ENCODE measurements around the gene RETREG3.
A peak's percentile ranks its signal among the peaks of the same experiment; 100 is the strongest.

Gene RETREG3

DNA sequence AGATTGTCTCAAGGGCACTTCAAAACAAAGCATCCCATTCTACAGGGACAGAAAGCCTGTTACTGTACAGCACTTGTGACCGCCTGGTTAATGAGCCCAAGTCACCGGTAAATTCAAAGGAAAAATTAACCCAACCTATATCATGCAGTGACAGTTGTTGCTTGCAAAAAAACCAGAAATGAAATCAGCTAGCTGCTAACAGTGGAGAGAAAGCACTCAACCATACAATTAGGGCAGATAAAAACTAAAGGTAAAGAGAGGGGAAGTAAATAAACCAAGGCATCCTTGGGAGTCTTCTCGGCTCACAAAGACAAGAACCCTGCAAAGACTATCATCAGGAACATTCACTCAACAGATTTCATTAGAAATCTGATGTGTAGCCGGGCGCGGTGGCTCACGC, 5.9 kb downstream of the RETREG3 start:
- Histone ChIP-seq H2BK120ac (ENCODE audit: low read depth, low read length) (no peak overlapping the region), H3K18ac (ENCODE audit: low read depth in 1 of 2, low read length in 2 of 2) (no peak overlapping the region), H3K27ac (ENCODE audit: low read length, poor library complexity, severe bottlenecking) (no peak overlapping the region), H3K79me1 (replicated peaks; ENCODE audit: low read length, poor library complexity, severe bottlenecking) (peaks cover 10% of the 10 kb centered on the region), H3K36me3 (ENCODE audit: control insufficient read depth in 1 of 2, insufficient read depth in 2 of 2, low read depth in 1 of 2, low read length in 2 of 2) (no peaks in the 10 kb centered on the region), H2BK15ac (ENCODE audit: low read depth, poor library complexity, severe bottlenecking) (no peak overlapping the region), H2BK5ac (ENCODE audit: low read depth, low read length, poor library complexity, severe bottlenecking) (no peak overlapping the region), H3K4me3 (ENCODE audit: insufficient read depth in 1 of 2, low read depth in 1 of 2, low read length in 2 of 2) (no peak overlapping the region), H3K4me1 (ENCODE audit: control insufficient read depth, insufficient read depth, low read depth, low read length) (peaks cover 8% of the 10 kb centered on the region), H3K9ac (ENCODE audit: low read length) (no peak overlapping the region), H2AFZ (ENCODE audit: low read depth, low read length) (no peak overlapping the region), H3K27me3 (ENCODE audit: control insufficient read depth in 1 of 2, insufficient read depth in 1 of 2, low read length in 2 of 2) (no peaks in the 10 kb centered on the region), H3K23ac (ENCODE audit: low read length in 2 of 2) (no peak overlapping the region), H3K14ac (ENCODE audit: low read length in 2 of 2) (no peak overlapping the region), H4K91ac (ENCODE audit: low read length) (no peak overlapping the region), H2BK12ac (ENCODE audit: low read length in 2 of 2) (no peak overlapping the region), H2AK5ac (ENCODE audit: low read length, severe bottlenecking) (no peak overlapping the region), H4K8ac (ENCODE audit: low read length) (no peak overlapping the region), H3K9me3 (ENCODE audit: control insufficient read depth, low read length) (no peaks in the 10 kb centered on the region), H3K4ac (ENCODE audit: low read depth in 1 of 2, low read length in 2 of 2) (no peak overlapping the region), H3K4me2 (ENCODE audit: low read length, poor library complexity, severe bottlenecking) (no peak overlapping the region)
- no peak for DNase-seq
- over 99% methylated on average over 7 of the region's 7 CpGs for WGBS

DNA sequence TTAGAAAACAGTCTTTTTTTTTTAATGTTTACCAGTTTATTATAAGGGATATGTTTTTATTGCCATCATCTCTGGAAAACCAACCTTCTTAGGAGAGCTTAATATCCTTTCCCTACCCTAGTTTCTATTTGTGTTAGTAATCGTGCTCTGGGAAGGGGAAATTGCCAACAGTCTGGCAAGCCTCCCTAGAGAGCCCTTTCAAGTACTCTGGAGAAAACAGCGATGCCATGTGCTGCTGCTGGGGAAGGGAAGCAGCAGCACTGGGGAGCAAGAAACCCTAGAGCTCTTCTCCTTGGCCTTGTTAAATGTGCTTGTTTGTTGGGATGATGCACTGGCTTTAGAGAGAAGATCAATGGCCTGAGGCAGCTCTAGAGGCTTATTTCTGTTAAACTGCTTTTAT, 10.3 kb downstream of the RETREG3 start:
- no peak overlapping the region for H3K14ac ChIP-seq (ENCODE audit: low read length in 2 of 2)
- H3K9me3 ChIP-seq (ENCODE audit: control insufficient read depth, low read length), result no peaks in the 10 kb centered on the region
- peak overlapping the region; percentile 36 for H3K9ac ChIP-seq (ENCODE audit: low read length)
- H3K4me1 ChIP-seq (ENCODE audit: control insufficient read depth, insufficient read depth, low read depth, low read length), result no peaks in the 10 kb centered on the region
- no peak overlapping the region for H3K18ac ChIP-seq (ENCODE audit: low read depth in 1 of 2, low read length in 2 of 2)
- H3K27me3 ChIP-seq (ENCODE audit: control insufficient read depth in 1 of 2, insufficient read depth in 1 of 2, low read length in 2 of 2), result no peaks in the 10 kb centered on the region
- H3K4me2 ChIP-seq (ENCODE audit: low read length, poor library complexity, severe bottlenecking), result no peak overlapping the region
- no peak overlapping the region for H3K4ac ChIP-seq (ENCODE audit: low read depth in 1 of 2, low read length in 2 of 2)
- H3K27ac ChIP-seq (ENCODE audit: low read length, poor library complexity, severe bottlenecking), result no peak overlapping the region
- H4K91ac ChIP-seq (ENCODE audit: low read length), result no peak overlapping the region
- no peak overlapping the region for H4K8ac ChIP-seq (ENCODE audit: low read length)
- H3K36me3 ChIP-seq (ENCODE audit: control insufficient read depth in 1 of 2, insufficient read depth in 2 of 2, low read depth in 1 of 2, low read length in 2 of 2), result no peaks in the 10 kb centered on the region
- DNase-seq, result no peak
- no peak overlapping the region for H2BK12ac ChIP-seq (ENCODE audit: low read length in 2 of 2)
- peak overlapping the region in 1 of 2 experiments; percentile 59 for H3K23ac ChIP-seq (ENCODE audit: low read length in 2 of 2)
- WGBS, result 72% methylated on average over 2 of the region's 2 CpGs
- no peak overlapping the region for H2BK120ac ChIP-seq (ENCODE audit: low read depth, low read length)
- peaks cover 18% of the 10 kb centered on the region for H3K79me1 ChIP-seq (replicated peaks; ENCODE audit: low read length, poor library complexity, severe bottlenecking)
- no peak overlapping the region for H3K4me3 ChIP-seq (ENCODE audit: insufficient read depth in 1 of 2, low read depth in 1 of 2, low read length in 2 of 2)
- no peak overlapping the region for H2AFZ ChIP-seq (ENCODE audit: low read depth, low read length)
- H2BK5ac ChIP-seq (ENCODE audit: low read depth, low read length, poor library complexity, severe bottlenecking), result no peak overlapping the region
- H2BK15ac ChIP-seq (ENCODE audit: low read depth, poor library complexity, severe bottlenecking), result no peak overlapping the region
- H2AK5ac ChIP-seq (ENCODE audit: low read length, severe bottlenecking), result no peak overlapping the region

DNA sequence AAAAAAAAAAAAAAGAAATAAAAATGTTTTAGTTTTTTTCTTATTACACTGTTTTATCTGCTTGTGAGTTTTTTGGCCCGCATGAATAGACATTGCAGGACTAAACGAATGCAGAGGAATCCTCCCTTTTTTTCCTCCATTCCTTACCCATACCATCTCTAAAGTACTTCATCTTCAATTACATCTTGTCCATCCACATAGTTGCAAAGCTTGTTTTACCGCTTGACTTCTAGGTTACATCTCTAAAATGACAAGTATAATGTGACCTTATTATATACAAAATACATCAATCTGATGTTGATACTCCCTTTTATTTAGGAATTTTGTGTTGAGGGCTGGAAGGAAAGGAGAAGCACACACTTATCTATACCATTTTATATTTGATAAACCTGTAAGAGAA, 12.8 kb downstream of the RETREG3 start:
- H2BK120ac ChIP-seq (ENCODE audit: low read depth, low read length), result no peak overlapping the region

DNA sequence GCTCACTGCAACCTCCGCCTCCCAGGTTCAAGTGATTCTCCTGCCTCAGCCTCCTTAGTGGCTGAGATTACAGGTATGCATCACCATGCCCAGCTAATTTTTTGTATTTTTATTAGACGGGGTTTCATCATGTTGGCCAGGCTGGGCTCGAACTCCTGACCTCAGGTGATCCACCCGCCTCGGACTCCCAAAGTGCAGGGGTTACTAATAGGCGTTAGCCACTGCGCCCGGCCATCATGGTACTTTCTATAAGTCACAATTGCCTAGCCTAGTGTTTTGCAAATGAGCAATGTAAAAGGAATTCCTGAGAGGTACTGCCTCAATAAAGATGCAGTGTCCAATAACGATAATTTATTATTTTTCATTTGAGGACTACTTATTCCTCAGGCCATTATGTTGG, 17.8 kb downstream of the RETREG3 start:
- no peaks in the 10 kb centered on the region for H3K4me1 ChIP-seq (ENCODE audit: control insufficient read depth, insufficient read depth, low read depth, low read length)
- H4K91ac ChIP-seq (ENCODE audit: low read length), result no peak overlapping the region
- no peak overlapping the region for H3K4me2 ChIP-seq (ENCODE audit: low read length, poor library complexity, severe bottlenecking)
- H3K4ac ChIP-seq (ENCODE audit: low read depth in 1 of 2, low read length in 2 of 2), result no peak overlapping the region
- H2BK12ac ChIP-seq (ENCODE audit: low read length in 2 of 2), result no peak overlapping the region
- H3K9me3 ChIP-seq (ENCODE audit: control insufficient read depth, low read length), result no peaks in the 10 kb centered on the region
- H3K79me1 ChIP-seq (replicated peaks; ENCODE audit: low read length, poor library complexity, severe bottlenecking), result peaks cover 26% of the 10 kb centered on the region
- no peak overlapping the region for H2BK15ac ChIP-seq (ENCODE audit: low read depth, poor library complexity, severe bottlenecking)
- H2AK5ac ChIP-seq (ENCODE audit: low read length, severe bottlenecking), result no peak overlapping the region
- DNase-seq, result no peak
- H3K4me3 ChIP-seq (ENCODE audit: insufficient read depth in 1 of 2, low read depth in 1 of 2, low read length in 2 of 2), result no peak overlapping the region
- H3K27me3 ChIP-seq (ENCODE audit: control insufficient read depth in 1 of 2, insufficient read depth in 1 of 2, low read length in 2 of 2), result no peaks in the 10 kb centered on the region
- no peak overlapping the region for H2BK5ac ChIP-seq (ENCODE audit: low read depth, low read length, poor library complexity, severe bottlenecking)
- H2AFZ ChIP-seq (ENCODE audit: low read depth, low read length), result no peak overlapping the region
- no peak overlapping the region for H3K14ac ChIP-seq (ENCODE audit: low read length in 2 of 2)
- H3K23ac ChIP-seq (ENCODE audit: low read length in 2 of 2), result no peak overlapping the region
- H3K27ac ChIP-seq (ENCODE audit: low read length, poor library complexity, severe bottlenecking), result no peak overlapping the region
- H3K36me3 ChIP-seq (ENCODE audit: control insufficient read depth in 1 of 2, insufficient read depth in 2 of 2, low read depth in 1 of 2, low read length in 2 of 2), result peaks cover 30 to 55% of the 10 kb centered on the region in 2 experiments
- H2BK120ac ChIP-seq (ENCODE audit: low read depth, low read length), result no peak overlapping the region
- H4K8ac ChIP-seq (ENCODE audit: low read length), result no peak overlapping the region
- no peak overlapping the region for H3K9ac ChIP-seq (ENCODE audit: low read length)
- 94% methylated on average over 8 of the region's 9 CpGs for WGBS
- no peak overlapping the region for H3K18ac ChIP-seq (ENCODE audit: low read depth in 1 of 2, low read length in 2 of 2)

More for the DNA sequence above, 12.8 kb downstream of the RETREG3 start:
- H3K9ac ChIP-seq (ENCODE audit: low read length), result no peak overlapping the region
- H4K91ac ChIP-seq (ENCODE audit: low read length), result no peak overlapping the region
- H3K9me3 ChIP-seq (ENCODE audit: control insufficient read depth, low read length), result no peaks in the 10 kb centered on the region
- no peak overlapping the region for H3K4ac ChIP-seq (ENCODE audit: low read depth in 1 of 2, low read length in 2 of 2)
- no peak overlapping the region for H3K4me3 ChIP-seq (ENCODE audit: insufficient read depth in 1 of 2, low read depth in 1 of 2, low read length in 2 of 2)
- H3K14ac ChIP-seq (ENCODE audit: low read length in 2 of 2), result no peak overlapping the region
- H4K8ac ChIP-seq (ENCODE audit: low read length), result no peak overlapping the region
- DNase-seq, result no peak
- no peak overlapping the region for H3K18ac ChIP-seq (ENCODE audit: low read depth in 1 of 2, low read length in 2 of 2)
- 100% methylated on average over 2 of the region's 3 CpGs for WGBS
- H3K27me3 ChIP-seq (ENCODE audit: control insufficient read depth in 1 of 2, insufficient read depth in 1 of 2, low read length in 2 of 2), result no peaks in the 10 kb centered on the region
- no peak overlapping the region for H3K23ac ChIP-seq (ENCODE audit: low read length in 2 of 2)
- no peak overlapping the region for H2BK15ac ChIP-seq (ENCODE audit: low read depth, poor library complexity, severe bottlenecking)
- no peak overlapping the region for H2BK5ac ChIP-seq (ENCODE audit: low read depth, low read length, poor library complexity, severe bottlenecking)
- H3K36me3 ChIP-seq (ENCODE audit: control insufficient read depth in 1 of 2, insufficient read depth in 2 of 2, low read depth in 1 of 2, low read length in 2 of 2), result peaks cover 1 to 7% of the 10 kb centered on the region in 2 experiments
- no peak overlapping the region for H3K4me2 ChIP-seq (ENCODE audit: low read length, poor library complexity, severe bottlenecking)
- no peaks in the 10 kb centered on the region for H3K4me1 ChIP-seq (ENCODE audit: control insufficient read depth, insufficient read depth, low read depth, low read length)
- H3K27ac ChIP-seq (ENCODE audit: low read length, poor library complexity, severe bottlenecking), result no peak overlapping the region
- H3K79me1 ChIP-seq (replicated peaks; ENCODE audit: low read length, poor library complexity, severe bottlenecking), result peaks cover 20% of the 10 kb centered on the region
- no peak overlapping the region for H2AK5ac ChIP-seq (ENCODE audit: low read length, severe bottlenecking)
- no peak overlapping the region for H2BK12ac ChIP-seq (ENCODE audit: low read length in 2 of 2)
- no peak overlapping the region for H2AFZ ChIP-seq (ENCODE audit: low read depth, low read length)

Measured in mesenchymal stem cell (in vitro differentiated cells and primary cell).